ENCODE results near the gene EVL.

GRCh38 chr14:100052819-100053218 lies 12.4 kb upstream of the EVL start:
- no peak for TF ChIP-seq CTCF (IDR thresholded peaks at IDR 0.05; ENCODE audit: low read depth, low read length)
- TF ChIP-seq EZH2phosphoT487 (IDR thresholded peaks at IDR 0.05; ENCODE audit: low read depth) = no peak
